ENCODE measurements around the gene TBX6.

DNA sequence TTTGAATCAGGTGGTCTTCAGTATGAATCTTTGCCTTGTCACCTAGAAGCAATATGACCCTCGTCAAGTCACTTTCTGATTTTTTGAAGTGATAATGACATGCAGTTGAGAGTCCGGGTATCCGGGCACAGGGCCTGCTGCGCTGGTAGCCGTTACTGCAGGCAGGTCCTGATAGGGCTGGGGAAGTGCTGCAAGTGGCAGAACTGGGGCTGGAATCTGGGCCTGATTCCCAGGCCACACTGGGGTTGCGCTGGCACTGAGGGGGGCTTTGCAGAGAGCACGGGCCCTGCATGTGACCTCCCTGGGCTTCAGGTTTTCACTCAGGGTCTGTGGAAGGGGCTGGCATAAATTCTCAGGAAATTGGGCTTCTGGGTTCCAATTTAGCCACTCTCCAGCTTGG, 13.0 kb downstream of the TBX6 start:
- TF ChIP-seq SMC3 (conservative IDR thresholded peaks at IDR 0.05; ENCODE audit: poor library complexity) (no peak), EP300 (conservative IDR thresholded peaks at IDR 0.05; ENCODE audit: poor library complexity, severe bottlenecking) (no peak), EZH2 (IDR thresholded peaks at IDR 0.05; ENCODE audit: borderline replicate concordance, insufficient read depth, low read length, poor library complexity, severe bottlenecking) (no peak), POLR2AphosphoS5 (IDR thresholded peaks at IDR 0.05) (no peak), TAF1 (IDR thresholded peaks at IDR 0.05; ENCODE audit: low read depth) (no peak), CTCF (IDR thresholded peaks at IDR 0.05; ENCODE audit: poor library complexity, severe bottlenecking) (no peak)

Measured in neural cell (in vitro differentiated cells).